Ramos (cell line): ENCODE data around the gene RMDN3.

Source experiments
- in situ Hi-C: fragments of 300-500 bp; cut with MboI; formaldehyde crosslinking; loops from one replicate; pipeline ENCODE4 v1.14.3; 2022; ENCODE audit warnings: low sequenced_read_pairs; ENCODE audit not compliant: unreplicated experiment

RMDN3 gene

GRCh38 chr15:40773902-40774301, 18.8 kb upstream of the RMDN3 start:
- in situ Hi-C loops = no loop called here

GRCh38 chr15:40773496-40773895, 18.4 kb upstream of the RMDN3 start:
- in situ Hi-C loops = no loop called here

- in situ Hi-C loops = no loop called here
These were observed 17.0 kb upstream of the RMDN3 start for GRCh38 chr15:40772014-40772413.

- in situ Hi-C loops = no loop called here
These were observed 16.2 kb upstream of the RMDN3 start for GRCh38 chr15:40771242-40771641.

- in situ Hi-C loops = no loop called here
These were observed 15.2 kb upstream of the RMDN3 start for GRCh38 chr15:40770147-40770721.

GRCh38 chr15:40769274-40770146, 14.5 kb upstream of the RMDN3 start, which contains the start of gene C15orf62:
Gene C15orf62, plus strand, starts transcription at chr15:40769980. Its CDS starts 516 bp downstream, at chr15:40770496.
- in situ Hi-C loops = no loop called here

- in situ Hi-C loops = no loop called here
These were observed 13.6 kb upstream of the RMDN3 start for GRCh38 chr15:40768521-40769273.

GRCh38 chr15:40767838-40768500, 12.9 kb upstream of the RMDN3 start:
- in situ Hi-C loops = no loop called here

- in situ Hi-C loops = no loop called here
These were observed 12.1 kb upstream of the RMDN3 start for GRCh38 chr15:40766906-40767837.

- in situ Hi-C loops = no loop called here
These were observed 11.3 kb upstream of the RMDN3 start for GRCh38 chr15:40766194-40766815.

- in situ Hi-C loops = no loop called here
These were observed 9.6 kb upstream of the RMDN3 start for GRCh38 chr15:40764629-40765103.

- in situ Hi-C loops = no loop called here
These were observed 9.0 kb upstream of the RMDN3 start, which contains the start of gene GCHFR for GRCh38 chr15:40763801-40764628. Gene GCHFR, plus strand, starts transcription at chr15:40764068. Its CDS starts 113 bp downstream, at chr15:40764181.

GRCh38 chr15:40762919-40763800, 8.1 kb upstream of the RMDN3 start:
- in situ Hi-C loops = no loop called here

GRCh38 chr15:40759961-40760360, 4.9 kb upstream of the RMDN3 start:
- in situ Hi-C loops = no loop called here

GRCh38 chr15:40756938-40757337, 1.9 kb upstream of the RMDN3 start:
- in situ Hi-C loops = no loop called here

GRCh38 chr15:40755812-40756208, 756 bp upstream of the RMDN3 start:
- in situ Hi-C loops = no loop called here

- in situ Hi-C loops = no loop called here
These were observed 526 bp downstream of the RMDN3 start for GRCh38 chr15:40754574-40754882.
